HepG2 (cell line): ENCODE results near the gene MRFAP1.

Source experiments
- CTCF ChIP-seq: sonication (generic); formaldehyde crosslinking; IDR thresholded peaks from 2 replicates; pipeline ENCODE4 v1.5.0; 2020; ENCODE audit warnings: mild to moderate bottlenecking, missing genetic modification reagents, moderate library complexity
- ETV6 ChIP-seq: sonication (generic); formaldehyde crosslinking; conservative IDR thresholded peaks from 2 replicates; pipeline ENCODE4 v1.4.0; 2020; ENCODE audit warnings: missing genetic modification reagents
- FOXK1 ChIP-seq: sonication (generic); formaldehyde crosslinking; IDR thresholded peaks from 2 replicates; pipeline ENCODE4 v1.4.0; 2020; ENCODE audit warnings: low read depth, missing genetic modification reagents, borderline replicate concordance
- IRF2 ChIP-seq: IDR thresholded peaks from 2 replicates; pipeline ENCODE4 v1.6.1; 2018; ENCODE audit warnings: missing genetic modification reagents, missing compliant biosample characterization
- KDM5A ChIP-seq: fragments of 200-600 bp; sonication (generic); IDR thresholded peaks from 2 replicates; pipeline ENCODE4 v1.7.0; 2018; ENCODE audit warnings: antibody characterized with exemption, mild to moderate bottlenecking, low read length, borderline replicate concordance
- MEIS1 ChIP-seq: sonication (generic); formaldehyde crosslinking; IDR thresholded peaks from 2 replicates; pipeline ENCODE4 v1.9.0; 2021; ENCODE audit warnings: mild to moderate bottlenecking, missing genetic modification reagents, moderate library complexity, borderline replicate concordance
- RAD21 ChIP-seq: fragments of 450-650 bp; formaldehyde crosslinking; IDR thresholded peaks from 2 replicates; pipeline ENCODE4 v1.5.0; 2020; ENCODE audit warnings: mild to moderate bottlenecking
- RCOR2 ChIP-seq: IDR thresholded peaks from 2 replicates; pipeline ENCODE4 v1.6.1; 2016; ENCODE audit warnings: missing biosample characterization, missing genetic modification reagents
- RELA ChIP-seq: sonication (generic); formaldehyde crosslinking; IDR thresholded peaks from 2 replicates; pipeline ENCODE4 v1.4.0; 2020; ENCODE audit warnings: missing genetic modification reagents
- SETDB1 ChIP-seq: sonication (generic); formaldehyde crosslinking; IDR thresholded peaks from 2 replicates; pipeline ENCODE4 v1.5.1; 2020; ENCODE audit warnings: missing genetic modification reagents, mild to moderate bottlenecking, borderline replicate concordance
- ZNF580 ChIP-seq: IDR thresholded peaks from 2 replicates; pipeline ENCODE4 v1.6.1; 2016; ENCODE audit warnings: low read depth, borderline replicate concordance

GRCh38 chr4:6681191-6681590 lies 40.7 kb downstream of the MRFAP1 start:
- TF ChIP-seq RCOR2 = no peak
- no peak for TF ChIP-seq RELA (CRISPR knock-in tag)
- no peak for TF ChIP-seq RAD21
- TF ChIP-seq IRF2 (CRISPR knock-in tag) = no peak
- peak; percentile 75 for TF ChIP-seq CTCF (CRISPR knock-in tag)
- no peak for TF ChIP-seq SETDB1
- no peak for TF ChIP-seq FOXK1 (CRISPR knock-in tag)
- TF ChIP-seq ZNF580 (CRISPR knock-in tag) = no peak
- TF ChIP-seq ETV6 (CRISPR knock-in tag) = no peak
- no peak for TF ChIP-seq KDM5A
- TF ChIP-seq MEIS1 (CRISPR knock-in tag) = no peak
